Inferior parietal cortex (tissue), 1 donor: ENCODE measurements around the gene MSL2.
"Not testable (repeated sequence)": the region's sequence is repeated elsewhere in the genome, so short reads cannot be mapped to it uniquely, and the experiment has no call there.

Experiments used
- DNase-seq: peaks from one replicate; pipeline ENCODE4 v3.0.0-alpha.2; 2016; ENCODE audit errors: extremely low spot score

The MSL2 gene, protein sequence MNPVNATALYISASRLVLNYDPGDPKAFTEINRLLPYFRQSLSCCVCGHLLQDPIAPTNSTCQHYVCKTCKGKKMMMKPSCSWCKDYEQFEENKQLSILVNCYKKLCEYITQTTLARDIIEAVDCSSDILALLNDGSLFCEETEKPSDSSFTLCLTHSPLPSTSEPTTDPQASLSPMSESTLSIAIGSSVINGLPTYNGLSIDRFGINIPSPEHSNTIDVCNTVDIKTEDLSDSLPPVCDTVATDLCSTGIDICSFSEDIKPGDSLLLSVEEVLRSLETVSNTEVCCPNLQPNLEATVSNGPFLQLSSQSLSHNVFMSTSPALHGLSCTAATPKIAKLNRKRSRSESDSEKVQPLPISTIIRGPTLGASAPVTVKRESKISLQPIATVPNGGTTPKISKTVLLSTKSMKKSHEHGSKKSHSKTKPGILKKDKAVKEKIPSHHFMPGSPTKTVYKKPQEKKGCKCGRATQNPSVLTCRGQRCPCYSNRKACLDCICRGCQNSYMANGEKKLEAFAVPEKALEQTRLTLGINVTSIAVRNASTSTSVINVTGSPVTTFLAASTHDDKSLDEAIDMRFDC

DNA sequence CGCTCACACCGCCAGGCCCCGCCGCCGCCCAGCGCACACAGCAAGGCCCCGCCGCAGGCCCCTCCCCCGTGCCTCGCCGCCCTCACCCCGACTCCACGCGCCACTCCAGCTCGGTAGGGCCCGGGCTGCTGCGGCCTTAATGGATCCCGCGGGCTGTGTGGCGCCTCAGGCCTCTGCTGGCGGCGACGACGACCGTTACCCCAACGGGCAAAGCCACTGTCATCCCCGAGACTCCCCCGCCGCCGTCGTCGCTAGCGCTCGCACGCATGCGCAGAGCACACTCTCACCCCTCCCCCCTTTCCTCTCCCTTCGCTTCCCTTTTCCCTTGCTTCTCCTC is at the start of gene MSL2:
Gene MSL2 (minus strand): TSS at position 272 of the 337 bp plus-strand sequence. CDS start 1,222 bp downstream, outside the sequence.
- no peak for DNase-seq

GRCh38 chr3:136245691-136246090 is 49.6 kb upstream of the MSL2 start:
- DNase-seq = no peak

GRCh38 chr3:136239094-136239493 is 43.0 kb upstream of the MSL2 start:
- no peak for DNase-seq

DNA sequence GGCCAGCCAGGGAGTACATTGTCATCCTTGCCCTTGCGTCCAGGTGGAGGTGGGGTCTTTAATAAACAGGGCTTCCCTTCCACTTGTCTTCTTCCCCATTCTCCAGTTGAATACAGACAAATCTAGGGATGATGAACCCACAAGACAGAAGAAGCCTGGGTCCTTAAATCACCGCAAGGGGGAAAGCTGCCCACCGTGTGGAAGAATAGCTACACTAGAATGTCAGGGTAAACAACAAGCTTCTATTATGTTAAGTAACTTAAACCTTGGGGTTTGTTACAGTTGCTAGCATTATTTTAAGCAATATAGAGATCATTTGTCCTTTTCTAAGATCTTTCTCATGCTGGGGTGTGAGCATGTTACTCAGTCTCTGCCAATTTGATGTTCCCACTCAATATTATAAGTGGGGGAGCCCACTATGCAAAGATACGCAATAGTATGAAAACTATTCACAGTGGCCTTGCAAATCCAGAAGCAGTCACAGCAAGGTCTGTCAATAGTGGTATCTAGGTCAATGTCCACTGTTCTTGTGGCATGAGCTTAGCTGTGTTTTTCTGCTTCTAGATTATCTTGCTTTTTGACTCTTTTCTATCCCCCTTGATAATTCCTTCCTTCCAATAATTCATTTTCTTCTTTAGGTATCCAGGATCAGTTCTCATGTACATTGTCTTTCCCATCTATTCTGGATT is 42.0 kb upstream of the MSL2 start:
- DNase-seq = no peak

DNA sequence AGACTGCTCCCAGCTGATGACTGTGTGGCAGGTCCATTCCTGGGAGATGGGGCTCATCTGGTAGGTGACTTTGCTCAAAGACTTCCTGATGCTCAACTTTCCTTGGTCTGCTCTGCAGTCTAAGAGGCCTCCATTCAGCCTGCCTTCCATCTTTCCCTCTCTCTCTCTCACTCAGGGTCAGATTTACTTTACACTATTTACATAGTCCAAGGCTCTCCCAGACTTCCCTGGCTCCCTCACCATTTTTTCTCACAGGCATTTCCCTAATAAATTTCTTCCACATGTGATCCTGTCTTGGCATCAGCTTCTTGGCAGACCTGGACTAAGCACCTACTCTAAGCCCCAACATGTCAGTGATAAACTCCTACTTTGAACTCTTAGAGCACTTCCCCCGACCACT is 41.0 kb upstream of the MSL2 start:
- no peak for DNase-seq

- DNase-seq = no peak
Measured at GRCh38 chr3:136236109-136236508, 40.0 kb upstream of the MSL2 start.

DNA sequence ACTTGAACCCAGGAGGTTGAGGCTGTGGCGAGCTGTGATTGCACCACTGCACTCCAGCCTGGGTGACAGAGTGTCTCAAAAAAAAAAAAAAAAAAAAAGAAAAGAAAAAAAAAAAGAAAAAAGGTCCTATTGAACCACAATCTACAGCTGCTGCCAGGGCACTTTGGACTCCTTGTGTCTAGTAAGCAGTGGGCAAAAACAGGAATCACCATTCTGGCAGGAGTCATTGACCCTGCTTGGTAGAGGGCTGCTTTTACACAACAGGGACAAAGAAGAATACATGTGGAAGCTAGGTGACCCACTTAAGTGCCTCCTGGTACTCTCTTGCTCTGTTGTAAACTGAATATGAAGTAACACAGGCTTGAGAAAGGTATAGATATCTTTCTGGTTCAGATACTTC is 39.4 kb upstream of the MSL2 start:
- no peak for DNase-seq

- DNase-seq = no peak
Measured at GRCh38 chr3:136232413-136232812, 36.3 kb upstream of the MSL2 start.

GRCh38 chr3:136222746-136223145 is 26.6 kb upstream of the MSL2 start:
- not testable (repeated sequence) for DNase-seq

GRCh38 chr3:136211547-136211946 is 15.4 kb upstream of the MSL2 start:
- no peak for DNase-seq

DNA sequence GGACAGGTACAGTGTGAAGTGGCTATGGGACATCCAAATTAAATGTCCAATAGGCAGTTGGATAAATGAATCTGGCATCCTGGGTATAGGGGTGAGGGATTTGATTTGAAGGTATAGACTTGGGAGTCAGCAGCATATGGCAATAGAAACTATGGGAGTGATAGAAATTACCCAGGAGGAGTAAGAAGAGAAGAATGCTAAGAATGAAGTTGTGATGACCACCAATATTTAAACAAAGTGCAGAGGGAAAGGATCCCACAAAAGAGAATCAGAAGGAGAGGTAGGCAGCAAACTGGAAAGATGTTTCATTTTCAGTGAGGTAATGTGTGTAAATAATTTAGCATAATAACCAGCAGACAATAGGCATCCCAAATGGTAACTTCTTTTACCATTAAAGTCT is 13.8 kb upstream of the MSL2 start:
- DNase-seq = no peak

GRCh38 chr3:136207489-136208115 is 11.5 kb upstream of the MSL2 start:
- DNase-seq = no peak

GRCh38 chr3:136199219-136199618 is 3.1 kb upstream of the MSL2 start:
- not testable (repeated sequence) for DNase-seq

DNA sequence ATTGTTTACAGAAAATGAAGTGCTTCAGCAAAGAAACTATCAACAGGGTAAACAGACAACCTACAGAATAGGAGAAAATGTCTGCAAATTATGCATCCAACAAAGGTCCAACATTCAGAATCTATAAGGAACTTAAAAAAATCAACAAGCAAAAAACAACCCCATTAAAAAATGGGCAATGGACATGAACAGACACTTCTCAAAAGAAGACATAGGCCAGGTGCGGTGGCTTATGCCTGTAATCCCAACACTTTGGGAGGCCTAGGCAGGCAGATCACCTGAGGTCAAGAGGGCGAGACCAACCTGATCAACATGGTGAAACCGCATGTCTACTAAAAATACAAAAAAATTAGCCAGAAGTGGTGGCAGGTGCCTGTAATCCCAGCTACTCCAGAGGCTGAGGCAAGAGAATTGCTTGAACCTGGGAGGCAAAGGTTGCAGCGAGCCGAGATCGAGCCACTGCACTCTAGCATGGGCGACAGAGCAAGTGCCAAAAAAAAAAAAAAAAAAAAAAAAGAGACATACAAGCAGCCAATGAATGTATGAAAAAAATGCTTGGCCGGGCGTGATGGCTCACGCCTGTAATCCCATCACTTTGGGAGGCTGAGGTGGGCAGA is 2.4 kb upstream of the MSL2 start:
- not testable (repeated sequence) for DNase-seq

DNA sequence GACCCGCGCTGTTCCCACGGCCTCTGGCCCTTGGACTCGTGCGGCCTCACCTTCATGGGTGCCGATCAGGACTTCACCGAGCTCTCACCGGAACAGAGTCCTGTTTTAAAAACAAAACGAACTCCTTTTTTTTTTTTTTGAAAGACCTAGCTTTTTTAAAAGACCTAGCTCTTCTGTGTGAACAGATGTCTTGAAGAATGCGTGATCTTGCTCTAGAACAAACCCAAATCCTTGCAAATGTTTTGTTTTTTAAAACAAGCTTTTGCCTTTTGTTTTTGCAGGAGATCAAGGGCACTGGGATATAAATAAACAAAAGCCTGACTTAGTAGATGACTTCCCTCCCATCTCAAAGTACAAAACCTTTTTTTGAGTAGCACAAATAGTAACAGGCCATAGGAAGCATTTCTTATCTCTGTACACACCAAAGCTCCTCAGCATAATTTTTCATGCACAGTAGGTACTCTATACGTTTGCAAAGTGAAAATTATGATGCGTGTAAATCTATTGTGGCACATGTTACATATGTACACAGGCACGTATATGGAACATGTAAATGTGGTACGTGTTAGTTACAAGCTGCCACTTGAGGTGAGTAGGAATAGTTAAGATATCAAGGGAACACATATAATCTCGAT is 1.1 kb upstream of the MSL2 start:
- peak; percentile 58 for DNase-seq

GRCh38 chr3:136196401-136197158 is 445 bp upstream of the MSL2 start:
- peak; percentile 97 for DNase-seq

- peak; percentile 53 for DNase-seq
Measured at GRCh38 chr3:136195258-136196063, 674 bp downstream of the MSL2 start.

DNA sequence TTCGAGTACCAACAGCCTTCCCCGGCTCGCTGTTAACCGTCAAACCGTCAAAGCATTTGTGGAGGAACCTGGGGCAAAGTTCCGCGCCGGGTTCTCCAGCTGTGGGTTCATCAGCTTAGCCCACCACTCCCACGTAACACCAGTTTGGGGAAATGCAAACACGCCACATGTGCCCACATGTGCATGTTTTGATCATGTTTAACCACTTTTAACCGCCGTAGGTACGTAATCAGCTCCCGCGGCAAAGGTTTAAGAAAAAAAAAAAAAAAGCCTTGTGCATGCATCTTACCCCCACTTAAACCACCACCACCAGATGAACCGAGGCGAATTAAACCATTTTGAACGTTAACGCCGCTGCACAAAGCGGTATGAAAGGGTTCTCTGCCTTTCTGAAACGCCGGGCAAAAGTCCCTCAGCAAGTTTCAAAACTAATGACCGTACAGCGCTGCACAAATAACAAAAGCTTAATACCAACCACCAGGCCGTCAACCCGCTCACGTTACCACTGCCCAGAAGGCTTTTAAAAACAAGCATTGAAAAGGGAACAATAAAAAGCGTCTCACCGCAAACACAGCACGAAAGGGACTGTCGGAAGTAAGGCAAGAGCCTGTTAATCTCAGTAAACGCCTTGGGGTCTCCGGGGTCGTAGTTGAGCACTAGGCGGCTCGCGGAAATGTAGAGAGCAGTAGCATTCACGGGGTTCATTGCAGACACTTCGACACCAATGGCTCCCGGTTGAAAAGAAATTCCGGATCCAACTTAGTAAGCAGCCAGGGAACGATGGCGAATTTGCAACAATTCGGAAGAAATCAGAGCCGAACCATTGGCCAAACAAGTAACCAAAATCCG is 1.5 kb downstream of the MSL2 start:
- peak; percentile 9 for DNase-seq
